Tibial nerve (tissue), 4 donors: ENCODE measurements around the gene NUAK2. TPM values are rescaled to one million over a fixed set of nuclear protein-coding genes. Genes with fewer than 3 reads are reported as not detected.

Source experiments
- DNase-seq, 2 donors: peaks; one replicate each; pipeline ENCODE4 v3.0.0-alpha.2; 2019; ENCODE audit warnings: low spot score in 2 of 2
- H3K27ac ChIP-seq, 4 donors: fragments of 200-600 bp; sonication (generic) in 3 of 4; one replicate each; pipeline ENCODE4 v1.5.1; 2017 to 2019; ENCODE audit warnings: mild to moderate bottlenecking in 1 of 4
- H3K27me3 ChIP-seq, 2 donors: fragments of 200-600 bp; sonication (generic) in 1 of 2; one replicate each; pipeline versions ENCODE4 v1.5.1 to v1.6.0; 2017 to 2019
- H3K36me3 ChIP-seq, 3 donors: fragments of 200-600 bp; sonication (generic); one replicate each; pipeline ENCODE4 v1.5.1; 2018 to 2019
- H3K4me1 ChIP-seq, 4 donors: fragments of 200-600 bp; sonication (generic) in 3 of 4; one replicate each; pipeline ENCODE4 v1.5.1; 2017 to 2019
- H3K4me3 ChIP-seq, 4 donors: fragments of 200-600 bp; sonication (generic) in 3 of 4; one replicate each; pipeline ENCODE4 v1.5.1; 2017 to 2019; ENCODE audit warnings: mild to moderate bottlenecking in 1 of 4, moderate library complexity in 1 of 4
- H3K9me3 ChIP-seq, 4 donors: fragments of 200-600 bp; sonication (generic) in 3 of 4; one replicate each; pipeline ENCODE4 v1.5.1; 2017 to 2019
- CTCF ChIP-seq, 5 experiments: fragments of 200-600 bp in 3 of 5; fragments of 450-650 bp in 2 of 5; sonication (generic) in 3 of 5; IDR thresholded peaks; one replicate each; pipeline ENCODE4 v1.5.1; 2016 to 2019; ENCODE audit warnings: antibody characterized with exemption in 5 of 5, mild to moderate bottlenecking in 3 of 5, moderate library complexity in 2 of 5
- EP300 ChIP-seq, 2 donors: sonication (generic); formaldehyde crosslinking; IDR thresholded peaks; one replicate each; pipeline ENCODE4 v1.6.1; 2017; ENCODE audit warnings: antibody characterized with exemption in 2 of 2, mild to moderate bottlenecking in 1 of 2
- POLR2A ChIP-seq, 2 donors: fragments of 450-650 bp; IDR thresholded peaks; one replicate each; pipeline ENCODE4 v1.6.1; 2017; ENCODE audit warnings: antibody characterized with exemption in 2 of 2, mild to moderate bottlenecking in 2 of 2, moderate library complexity in 2 of 2
- WGBS, 2 donors: methylation state at CpG; one replicate each; pipeline ENCODE4 v1.1.5; 2018; 5-methylcytosine and 5-hydroxymethylcytosine counted together
- total RNA-seq, 4 donors: library from RNA; depleted of rRNA; stranded (reverse); fragments of >200 nt; gene quantifications; one replicate each; pipeline ENCODE4 v1.1.0, GENCODE V29; 2016

NUAK2 gene
- total RNA-seq, 4 donors from 2014 or later, result 0.60 to 5.3 (median 2.7) TPM

- H3K36me3 ChIP-seq, result no peaks in the 10 kb centered on the region
- H3K27me3 ChIP-seq, result no peaks in the 10 kb centered on the region
- H3K4me1 ChIP-seq, result peaks cover 0 to 58% (median 6%) of the 10 kb centered on the region in 4 donors
- TF ChIP-seq EP300 (IDR thresholded peaks at IDR 0.05), result no peak
- H3K9me3 ChIP-seq, result no peaks in the 10 kb centered on the region
- WGBS, 2 donors, result 46 to 68% methylated on average over 10 of the region's 10 CpGs
- no peak for DNase-seq
- peak overlapping the region in 1 of 4 donors; percentile 42 for H3K27ac ChIP-seq
- H3K4me3 ChIP-seq, result no peak overlapping the region
Measured at GRCh38 chr1:205259324-205259832, 62.2 kb downstream of the NUAK2 start.

- H3K4me3 ChIP-seq, result no peak overlapping the region
- TF ChIP-seq EP300 (IDR thresholded peaks at IDR 0.05) (no peak), POLR2A (IDR thresholded peaks at IDR 0.05) (no peak), CTCF (IDR thresholded peaks at IDR 0.05) (no peak)
- peak overlapping the region in 3 of 4 donors; percentile 42 to 78 (median 53) for H3K27ac ChIP-seq
- no peaks in the 10 kb centered on the region for H3K27me3 ChIP-seq
- H3K4me1 ChIP-seq, result peaks cover 0 to 58% (median 6%) of the 10 kb centered on the region in 4 donors
- H3K36me3 ChIP-seq, result no peaks in the 10 kb centered on the region
- WGBS, 2 donors, result 52 to 70% methylated on average over 8 of the region's 8 CpGs
- H3K9me3 ChIP-seq, result no peaks in the 10 kb centered on the region
- DNase-seq, result no peak
Measured at GRCh38 chr1:205258719-205259118, 62.8 kb downstream of the NUAK2 start.

- H3K27ac ChIP-seq, result peak overlapping the region in 3 of 4 donors; percentile 42 to 78 (median 53)
- no peak overlapping the region for H3K4me3 ChIP-seq
- H3K9me3 ChIP-seq, result no peaks in the 10 kb centered on the region
- DNase-seq, result no peak
- no peaks in the 10 kb centered on the region for H3K27me3 ChIP-seq
- TF ChIP-seq EP300 (IDR thresholded peaks at IDR 0.05), result no peak
- TF ChIP-seq POLR2A (IDR thresholded peaks at IDR 0.05), result no peak
- no peak for TF ChIP-seq CTCF (IDR thresholded peaks at IDR 0.05)
- 69 to 81% methylated on average over 7 of the region's 7 CpGs for WGBS, 2 donors
- H3K36me3 ChIP-seq, result no peaks in the 10 kb centered on the region
- peaks cover 0 to 58% (median 6%) of the 10 kb centered on the region in 4 donors for H3K4me1 ChIP-seq
Measured at GRCh38 chr1:205258261-205258691, 63.3 kb downstream of the NUAK2 start.

GRCh38 chr1:205257735-205258134, 63.8 kb downstream of the NUAK2 start:
- WGBS, 2 donors, result 31 to 49% methylated on average over 2 of the region's 2 CpGs
- Histone ChIP-seq H3K4me1 (peaks cover 0 to 58% (median 6%) of the 10 kb centered on the region in 4 donors), H3K9me3 (no peaks in the 10 kb centered on the region), H3K27me3 (no peaks in the 10 kb centered on the region), H3K27ac (peak overlapping the region in 1 of 4 donors; percentile 42), H3K4me3 (no peak overlapping the region), H3K36me3 (no peaks in the 10 kb centered on the region)
- TF ChIP-seq EP300 (IDR thresholded peaks at IDR 0.05) (no peak), CTCF (IDR thresholded peaks at IDR 0.05) (no peak), POLR2A (IDR thresholded peaks at IDR 0.05) (no peak)
- no peak for DNase-seq

DNA sequence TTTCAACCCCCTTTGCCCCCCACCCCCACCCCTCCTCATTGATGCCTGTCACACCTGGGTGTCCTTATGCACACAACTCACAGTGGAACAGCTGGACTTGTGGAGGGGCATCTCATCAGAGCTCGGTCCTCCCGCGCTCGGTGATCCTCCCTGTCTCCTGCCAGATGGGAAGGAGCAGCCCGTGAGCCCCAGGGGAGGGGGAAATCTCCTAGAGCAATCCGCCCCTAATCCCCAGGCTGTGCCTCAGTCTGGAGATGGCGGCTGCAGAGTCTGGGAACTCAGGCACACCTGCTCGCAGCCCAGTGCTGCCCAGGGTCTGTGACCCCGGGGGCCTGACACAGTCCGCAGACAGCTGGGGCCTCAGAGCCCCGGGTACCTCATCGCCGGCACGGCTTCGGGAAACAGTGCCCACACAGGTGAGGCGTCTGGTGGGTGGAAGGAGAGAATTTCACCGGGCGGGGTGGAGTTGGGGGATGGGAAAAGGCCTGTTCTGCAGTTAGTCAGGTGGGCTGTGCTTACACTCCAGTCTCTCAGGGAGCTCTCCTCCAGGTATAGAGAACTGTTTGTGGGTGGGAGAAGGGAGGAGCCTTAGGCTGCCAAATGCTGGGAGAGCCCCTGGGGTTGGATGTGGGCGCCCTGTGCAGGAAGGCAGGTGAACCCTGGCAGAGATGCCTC, 64.5 kb downstream of the NUAK2 start:
- Histone ChIP-seq H3K9me3 (no peaks in the 10 kb centered on the region), H3K27ac (no peak overlapping the region), H3K4me1 (peaks cover 0 to 53% (median 6%) of the 10 kb centered on the region in 4 donors), H3K36me3 (no peaks in the 10 kb centered on the region), H3K27me3 (no peaks in the 10 kb centered on the region), H3K4me3 (no peak overlapping the region)
- TF ChIP-seq POLR2A (IDR thresholded peaks at IDR 0.05), result no peak
- no peak for TF ChIP-seq CTCF (IDR thresholded peaks at IDR 0.05)
- TF ChIP-seq EP300 (IDR thresholded peaks at IDR 0.05), result no peak
- 82 to 90% methylated on average over 15 to 17 of the region's 19 CpGs for WGBS, 2 donors
- DNase-seq, result no peak
